GM10266 (cell line): Measurements from ENCODE around the gene ONECUT1.

Experiments used
- DNase-seq: peaks from one replicate; pipeline ENCODE4 v3.0.0; 2012; ENCODE audit errors: extremely low spot score
- CTCF ChIP-seq: IDR thresholded peaks from 2 replicates; pipeline ENCODE4 v1.5.1; 2012; ENCODE audit warnings: mild to moderate bottlenecking, low read depth; ENCODE audit not compliant: control insufficient read depth, insufficient read depth; ENCODE audit errors: missing control alignments

ONECUT1 gene

DNA sequence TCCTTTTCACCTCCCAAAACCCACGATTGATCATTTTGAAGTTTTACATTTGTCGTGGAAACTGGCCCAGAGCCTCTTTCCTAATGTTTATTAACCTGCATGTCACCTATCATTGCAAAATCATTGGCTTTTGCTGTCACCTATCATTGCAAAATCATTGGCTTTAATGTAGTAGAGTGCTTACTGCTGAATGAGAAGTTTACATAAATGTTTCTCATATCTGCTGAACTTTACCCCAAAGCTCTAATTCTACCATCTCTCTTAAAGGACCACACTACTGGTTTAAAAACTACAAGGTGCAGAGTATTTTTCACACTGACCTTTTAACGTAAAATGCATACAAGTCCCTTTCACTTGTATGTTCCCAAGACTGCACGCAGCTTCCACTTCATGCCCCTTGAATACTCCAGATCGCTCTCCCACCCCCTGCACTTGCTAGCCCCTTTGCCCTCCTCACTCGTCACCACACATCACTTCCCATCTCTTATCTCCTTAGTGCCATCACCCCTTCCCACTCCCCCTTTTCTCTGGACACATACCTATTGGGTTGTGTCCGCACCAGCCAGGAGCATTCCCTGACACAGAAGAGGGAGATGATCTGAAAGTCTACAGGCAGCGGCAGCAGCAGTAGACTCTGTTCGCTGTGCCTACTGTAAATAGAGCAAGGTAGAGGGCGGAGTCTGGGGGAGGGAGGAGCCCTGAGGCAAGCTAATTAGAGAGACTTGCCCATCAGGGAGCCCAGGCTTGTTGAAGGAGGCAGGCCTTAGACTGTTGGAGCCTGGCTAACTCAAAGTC is 80.8 kb downstream of the ONECUT1 start:
- peak; percentile 12 for DNase-seq

More for the DNA sequence above, 80.8 kb downstream of the ONECUT1 start:
- TF ChIP-seq CTCF = no peak
